ENCODE data around the gene FOSL1. TPM values are rescaled to one million over a fixed set of nuclear protein-coding genes. Genes with fewer than 3 reads are reported as not detected.

Gene FOSL1
- total RNA-seq, 1 experiment from 2014 or later = 20.5 TPM

GRCh38 chr11:65891219-65892136 is 8.7 kb downstream of the FOSL1 start:
- ChIA-PET POLR2A (interaction anchor here (0.6 to 7.2 kb wide), 14 partner anchors 7 to 179 kb away, joined by 3 to 90 read pairs (median 4); partner anchors contain the start of genes CFL1, FOSL1, KAT5 and MUS81), CTCF (interaction anchor here (0.6 to 11.9 kb wide), 46 partner anchors 7 to 339 kb away, joined by 3 to 539 read pairs (median 6); partner anchors contain the start of genes AP5B1, BANF1, C11orf68 and CFL1)
- H3K4me3 Mint-ChIP-seq = peak overlapping the region; percentile 75
- H3K9me3 Mint-ChIP-seq = no peaks in the 10 kb centered on the region
- peaks cover 48% of the 10 kb centered on the region for H3K4me1 Mint-ChIP-seq
- H3K27ac Mint-ChIP-seq = no peak overlapping the region; the same call in 1 of the 2 replicates
- H3K36me3 Mint-ChIP-seq = peaks cover 10% of the 10 kb centered on the region
- H3K27me3 Mint-ChIP-seq (ENCODE audit: low read depth) = peaks cover 15% of the 10 kb centered on the region
- DNase-seq (ENCODE audit: low spot score) = peak; percentile 69
- ATAC-seq = peak; percentile 17
- no peak for TF ChIP-seq ZNF317 (CRISPR knock-in tag; IDR thresholded peaks at IDR 0.05; ENCODE audit: borderline replicate concordance, low read depth)
- peak; percentile 47; the same call in 1 of the 2 replicates for TF ChIP-seq FOXP4 (CRISPR knock-in tag; IDR thresholded peaks at IDR 0.05)
- no peak for TF ChIP-seq IRF2 (CRISPR knock-in tag; IDR thresholded peaks at IDR 0.05; ENCODE audit: borderline replicate concordance, low read depth)
- TF ChIP-seq ZNF232 (CRISPR knock-in tag; IDR thresholded peaks at IDR 0.05) = no peak
- no peak for TF ChIP-seq E2F4 (CRISPR knock-in tag; IDR thresholded peaks at IDR 0.05; ENCODE audit: borderline replicate concordance, low read depth)
- TF ChIP-seq SMAD4 (CRISPR knock-in tag; IDR thresholded peaks at IDR 0.05) = no peak
- no peak for TF ChIP-seq IRF1 (CRISPR knock-in tag; IDR thresholded peaks at IDR 0.05)
- TF ChIP-seq JUN (CRISPR knock-in tag; IDR thresholded peaks at IDR 0.05) = no peak; the same call in 1 of the 2 replicates
- no peak for TF ChIP-seq USF2 (CRISPR knock-in tag; IDR thresholded peaks at IDR 0.05)
- TF ChIP-seq KAT7 (CRISPR knock-in tag; IDR thresholded peaks at IDR 0.05; ENCODE audit: borderline replicate concordance) = no peak
- TF ChIP-seq CBFB (CRISPR knock-in tag; IDR thresholded peaks at IDR 0.05; ENCODE audit: low read depth) = no peak
- TF ChIP-seq ZSCAN18 (CRISPR knock-in tag; IDR thresholded peaks at IDR 0.05) = no peak
- no peak for TF ChIP-seq ZNF671 (CRISPR knock-in tag; IDR thresholded peaks at IDR 0.05)
- TF ChIP-seq EMX1 (CRISPR knock-in tag; IDR thresholded peaks at IDR 0.05) = no peak
- TF ChIP-seq ETV6 (CRISPR knock-in tag; IDR thresholded peaks at IDR 0.05) = no peak; the same call in 1 of the 2 replicates
- TF ChIP-seq AR (CRISPR knock-in tag; IDR thresholded peaks at IDR 0.05) = no peak
- no peak for TF ChIP-seq TEAD4 (CRISPR knock-in tag; IDR thresholded peaks at IDR 0.05)
- no peak for TF ChIP-seq ZNF512 (CRISPR knock-in tag; IDR thresholded peaks at IDR 0.05; ENCODE audit: borderline replicate concordance)
- TF ChIP-seq ZNF263 (CRISPR knock-in tag; IDR thresholded peaks at IDR 0.05; ENCODE audit: low read depth) = no peak
- no peak for TF ChIP-seq E2F1 (CRISPR knock-in tag; IDR thresholded peaks at IDR 0.05)
- no peak for TF ChIP-seq NFATC4 (CRISPR knock-in tag; IDR thresholded peaks at IDR 0.05)
- no peak; the same call in 1 of the 2 replicates for TF ChIP-seq SMAD3 (CRISPR knock-in tag; IDR thresholded peaks at IDR 0.05; ENCODE audit: borderline replicate concordance)
- no peak for TF ChIP-seq SOX15 (CRISPR knock-in tag; IDR thresholded peaks at IDR 0.05)
